HepG2 (cell line): ENCODE data around the gene MIA2.

Source experiments
- ELF1 ChIP-seq: sonication (generic); formaldehyde crosslinking; IDR thresholded peaks from 2 replicates; pipeline ENCODE4 v1.4.0; 2020; ENCODE audit warnings: missing genetic modification reagents
- MTA3 ChIP-seq: sonication (generic); formaldehyde crosslinking; IDR thresholded peaks from 2 replicates; pipeline ENCODE4 v1.4.0; 2020; ENCODE audit warnings: missing genetic modification reagents
- POLR2AphosphoS5 ChIP-seq: IDR thresholded peaks from 2 replicates; pipeline ENCODE4 v1.6.1; 2012; ENCODE audit warnings: low read depth, low read length
- TF ChIP-seq, protein P1 (sequence below): sonication (generic); formaldehyde crosslinking; IDR thresholded peaks from 2 replicates; pipeline ENCODE4 v1.8.0; 2022; ENCODE audit warnings: missing genetic modification reagents, mild to moderate bottlenecking, borderline replicate concordance

DNA sequence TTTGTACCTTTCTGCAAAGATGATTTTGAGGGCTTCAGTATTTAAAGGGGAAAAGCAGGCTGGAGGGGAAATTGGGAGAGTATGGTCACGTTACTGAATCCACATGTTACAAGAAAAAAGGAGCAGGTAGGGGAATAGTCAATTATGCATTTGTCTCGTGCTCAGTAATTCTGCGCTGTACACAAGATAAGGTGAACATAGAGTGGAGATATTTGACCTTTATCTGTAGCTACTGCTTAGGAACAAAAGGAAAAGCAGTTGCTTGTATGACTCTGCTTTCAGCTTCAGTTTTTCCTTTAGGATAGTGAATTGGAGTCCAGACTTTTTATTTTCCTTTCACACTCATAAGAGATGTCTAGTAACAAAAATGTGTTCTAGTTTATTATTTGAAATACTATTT lies 148.7 kb downstream of the MIA2 start:
- TF ChIP-seq, protein P1, sequence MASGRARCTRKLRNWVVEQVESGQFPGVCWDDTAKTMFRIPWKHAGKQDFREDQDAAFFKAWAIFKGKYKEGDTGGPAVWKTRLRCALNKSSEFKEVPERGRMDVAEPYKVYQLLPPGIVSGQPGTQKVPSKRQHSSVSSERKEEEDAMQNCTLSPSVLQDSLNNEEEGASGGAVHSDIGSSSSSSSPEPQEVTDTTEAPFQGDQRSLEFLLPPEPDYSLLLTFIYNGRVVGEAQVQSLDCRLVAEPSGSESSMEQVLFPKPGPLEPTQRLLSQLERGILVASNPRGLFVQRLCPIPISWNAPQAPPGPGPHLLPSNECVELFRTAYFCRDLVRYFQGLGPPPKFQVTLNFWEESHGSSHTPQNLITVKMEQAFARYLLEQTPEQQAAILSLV (CRISPR knock-in tag): no peak
- TF ChIP-seq POLR2AphosphoS5: no peak
- TF ChIP-seq MTA3 (CRISPR knock-in tag): no peak
- no peak for TF ChIP-seq ELF1 (CRISPR knock-in tag)
